PC-9 (cell line): ENCODE results near the gene BRMS1. TPM values are rescaled to one million over a fixed set of nuclear protein-coding genes. Genes with fewer than 3 reads are reported as not detected.

Experiments used
- total RNA-seq: library from RNA; stranded (reverse); gene quantifications from 2 replicates; pipeline ENCODE4 v1.2.3, GENCODE V29; 2021

BRMS1 gene
- total RNA-seq, 1 experiment from 2014 or later: 54.3 TPM

Other genes starting within 250 kb of the BRMS1 start
- 48.3 and 58.4 TPM in 2 replicates for gene KLC2, start 87.4 kb downstream of the BRMS1 start, total RNA-seq
- 209 and 232 TPM in 2 replicates for gene RAB1B, start 76.5 kb downstream of the BRMS1 start, total RNA-seq
- 5.5 and 6.8 TPM in 2 replicates for gene CNIH2, start 66.9 kb downstream of the BRMS1 start, total RNA-seq
- gene YIF1A, start 56.0 kb downstream of the BRMS1 start, total RNA-seq: 81.8 and 84.8 TPM in 2 replicates
- 0.15 and 0.22 TPM in 2 replicates for gene TMEM151A, start 53.2 kb downstream of the BRMS1 start, total RNA-seq
- not detected in 2 replicates for gene CD248, start 28.1 kb downstream of the BRMS1 start, total RNA-seq
- 15.5 and 19.5 TPM in 2 replicates for gene RIN1, start 8.7 kb downstream of the BRMS1 start, total RNA-seq
- gene B4GAT1, start 2.5 kb upstream of the BRMS1 start, total RNA-seq: 22.8 and 28.5 TPM in 2 replicates
- 28.9 and 36.1 TPM in 2 replicates for gene SLC29A2, start 26.7 kb upstream of the BRMS1 start, total RNA-seq
- not detected in 2 replicates for gene NPAS4, start 75.9 kb upstream of the BRMS1 start, total RNA-seq
- gene MRPL11, start 93.7 kb upstream of the BRMS1 start, total RNA-seq: 138 and 140 TPM in 2 replicates
- gene PELI3, start 121.8 kb upstream of the BRMS1 start, total RNA-seq: 14.0 and 18.0 TPM in 2 replicates
- 76.2 and 80.0 TPM in 2 replicates for gene DPP3, start 135.3 kb upstream of the BRMS1 start, total RNA-seq
- 56.1 and 63.4 TPM in 2 replicates for gene BBS1, start 165.5 kb upstream of the BRMS1 start, total RNA-seq
- 19.4 and 28.7 TPM in 2 replicates for gene ZDHHC24, start 200.9 kb upstream of the BRMS1 start, total RNA-seq
- gene ACTN3, start 201.8 kb upstream of the BRMS1 start, total RNA-seq: not detected in 2 replicates
- gene CTSF, start 223.5 kb upstream of the BRMS1 start, total RNA-seq: 34.3 and 59.2 TPM in 2 replicates
- 0.83 and 1.0 TPM in 2 replicates for gene CCDC87, start 248.0 kb upstream of the BRMS1 start, total RNA-seq
- 47.2 and 61.0 TPM in 2 replicates for gene CCS, start 248.1 kb upstream of the BRMS1 start, total RNA-seq